ENCODE data around the gene HES4. TPM values are rescaled to one million over a fixed set of nuclear protein-coding genes. Genes with fewer than 3 reads are reported as not detected.

HES4 gene
- total RNA-seq, 1 experiment from 2014 or later: 233 TPM

- H3K79me2 ChIP-seq (ENCODE audit: low read length): peaks cover 26% of the 10 kb centered on the region
- H4K20me1 ChIP-seq (ENCODE audit: low read length): no peaks in the 10 kb centered on the region
- no peaks in the 10 kb centered on the region for H3K36me3 ChIP-seq (ENCODE audit: low read depth, low read length)
- no peaks in the 10 kb centered on the region for H3K9me2 ChIP-seq (replicated peaks; ENCODE audit: low read length)
- CTCF ChIA-PET: no interaction called here
- peaks cover 20% of the 10 kb centered on the region for H3K4me1 ChIP-seq (ENCODE audit: insufficient read depth, low read length)
- no peak overlapping the region for H3K4me3 ChIP-seq (ENCODE audit: low read length)
- no peaks in the 10 kb centered on the region for H3K27me3 ChIP-seq (ENCODE audit: low read length)
- TF ChIP-seq EZH2 (IDR thresholded peaks at IDR 0.05; ENCODE audit: low read length, unreplicated experiment) (no peak), CTCF (conservative IDR thresholded peaks at IDR 0.05; ENCODE audit: low read depth, low read length) (no peak), EZH2phosphoT487 (IDR thresholded peaks at IDR 0.05; ENCODE audit: borderline replicate concordance, low read length) (no peak)
- no peak overlapping the region for H3K4me2 ChIP-seq (ENCODE audit: low read length)
- H3K27ac ChIP-seq (ENCODE audit: low read length): no peak overlapping the region
- no peaks in the 10 kb centered on the region for H3K9me3 ChIP-seq (ENCODE audit: low read length)
- H3F3A ChIP-seq (ENCODE audit: low read length, unreplicated experiment): no peaks in the 10 kb centered on the region
- POLR2A ChIA-PET (ENCODE audit: unreplicated experiment): no interaction called here
- ATAC-seq: no peak
- no peak for DNase-seq
- H3K9ac ChIP-seq (ENCODE audit: low read length): no peak overlapping the region
- intact Hi-C loops (cut with micrococcal nuclease): no loop called here
- BruUV-seq (replicated peaks): no TSS peak
- H2AFZ ChIP-seq (ENCODE audit: low read length): no peak overlapping the region
Observed at GRCh38 chr1:1004780-1005697, 5.1 kb upstream of the HES4 start.

- H4K20me1 ChIP-seq (ENCODE audit: low read length): peaks cover 2% of the 10 kb centered on the region
- no peak overlapping the region for H3K4me3 ChIP-seq (ENCODE audit: low read length)
- intact Hi-C loops (cut with micrococcal nuclease): no loop called here
- no peak overlapping the region for H2AFZ ChIP-seq (ENCODE audit: low read length)
- H3K27ac ChIP-seq (ENCODE audit: low read length): no peak overlapping the region
- peaks cover 29% of the 10 kb centered on the region for H3K79me2 ChIP-seq (ENCODE audit: low read length)
- TF ChIP-seq CTCF (conservative IDR thresholded peaks at IDR 0.05; ENCODE audit: low read depth, low read length): no peak
- TF ChIP-seq EZH2phosphoT487 (IDR thresholded peaks at IDR 0.05; ENCODE audit: borderline replicate concordance, low read length): no peak
- TF ChIP-seq EZH2 (IDR thresholded peaks at IDR 0.05; ENCODE audit: low read length, unreplicated experiment): no peak
- POLR2A ChIA-PET (ENCODE audit: unreplicated experiment): no interaction called here
- no peaks in the 10 kb centered on the region for H3F3A ChIP-seq (ENCODE audit: low read length, unreplicated experiment)
- CTCF ChIA-PET: no interaction called here
- DNase-seq (no peak), ATAC-seq (no peak)
- no peaks in the 10 kb centered on the region for H3K9me2 ChIP-seq (replicated peaks; ENCODE audit: low read length)
- H3K36me3 ChIP-seq (ENCODE audit: low read depth, low read length): no peaks in the 10 kb centered on the region
- peaks cover 20% of the 10 kb centered on the region for H3K4me1 ChIP-seq (ENCODE audit: insufficient read depth, low read length)
- BruUV-seq (replicated peaks): no TSS peak
- H3K9me3 ChIP-seq (ENCODE audit: low read length): no peaks in the 10 kb centered on the region
- no peaks in the 10 kb centered on the region for H3K27me3 ChIP-seq (ENCODE audit: low read length)
- no peak overlapping the region for H3K9ac ChIP-seq (ENCODE audit: low read length)
- H3K4me2 ChIP-seq (ENCODE audit: low read length): no peak overlapping the region
Observed at GRCh38 chr1:1004420-1004779, 4.5 kb upstream of the HES4 start.
